GM18858 (cell line): ENCODE results near the gene ADAMTS18.
"Not testable (repeated sequence)": the region's sequence is repeated elsewhere in the genome, so short reads cannot be mapped to it uniquely, and the experiment has no call there.

Source experiments
- ATAC-seq: cut with Tn5 transposase; IDR thresholded peaks from one replicate; pipeline ENCODE4 v1.9.1; 2021; ENCODE audit not compliant: unreplicated experiment

The ADAMTS18 gene

GRCh38 chr16:77295896-77296295, 138.9 kb downstream of the ADAMTS18 start:
- no peak for ATAC-seq

GRCh38 chr16:77290451-77291115, 144.3 kb downstream of the ADAMTS18 start:
- no peak for ATAC-seq

- ATAC-seq, result no peak
These were observed 145.5 kb downstream of the ADAMTS18 start for GRCh38 chr16:77289331-77289809.

- no peak for ATAC-seq
These were observed 146.6 kb downstream of the ADAMTS18 start for GRCh38 chr16:77288222-77288621.

- ATAC-seq, result no peak
These were observed 149.2 kb downstream of the ADAMTS18 start for GRCh38 chr16:77285676-77286075.

- no peak for ATAC-seq
These were observed 152.5 kb downstream of the ADAMTS18 start for GRCh38 chr16:77282345-77282744.

- not testable (repeated sequence) for ATAC-seq
These were observed 155.5 kb downstream of the ADAMTS18 start for GRCh38 chr16:77279316-77279715.

- no peak for ATAC-seq
These were observed 157.3 kb downstream of the ADAMTS18 start for GRCh38 chr16:77277571-77277970.

- ATAC-seq, result no peak
These were observed 157.7 kb downstream of the ADAMTS18 start for GRCh38 chr16:77277141-77277540.

- ATAC-seq, result no peak
These were observed 158.2 kb downstream of the ADAMTS18 start for GRCh38 chr16:77276661-77277060.

GRCh38 chr16:77275303-77275702, 159.5 kb downstream of the ADAMTS18 start:
- not testable (repeated sequence) for ATAC-seq

GRCh38 chr16:77273815-77274214, 161.0 kb downstream of the ADAMTS18 start:
- ATAC-seq, result no peak

- ATAC-seq, result no peak
These were observed 163.1 kb downstream of the ADAMTS18 start for GRCh38 chr16:77271532-77272426.

- not testable (repeated sequence) for ATAC-seq
These were observed 168.6 kb downstream of the ADAMTS18 start for GRCh38 chr16:77266185-77266584.

- ATAC-seq, result no peak
These were observed 171.9 kb downstream of the ADAMTS18 start for GRCh38 chr16:77262971-77263370.

GRCh38 chr16:77250400-77250799, 184.4 kb downstream of the ADAMTS18 start:
- no peak for ATAC-seq

GRCh38 chr16:77246150-77246549, 188.7 kb downstream of the ADAMTS18 start:
- no peak for ATAC-seq

GRCh38 chr16:77242471-77242870, 192.4 kb downstream of the ADAMTS18 start:
- not testable (repeated sequence) for ATAC-seq

GRCh38 chr16:77238593-77238992, 196.2 kb downstream of the ADAMTS18 start:
- no peak for ATAC-seq

- peak; percentile 96 for ATAC-seq
These were observed 198.7 kb downstream of the ADAMTS18 start for GRCh38 chr16:77236063-77236511.

- ATAC-seq, result no peak
These were observed 200.2 kb downstream of the ADAMTS18 start for GRCh38 chr16:77234611-77235010.
